K562 (cell line): Measurements from ENCODE around the gene DNASE2. TPM values are rescaled to one million over a fixed set of nuclear protein-coding genes. Genes with fewer than 3 reads are reported as not detected.

ENCODE experiments used
- ATAC-seq: fragments of 200-7000 bp; cut with Tn5 transposase; 3 replicates; pipeline ENCODE4 v1.9.1; 2020; ENCODE audit warnings: moderate library complexity
- BruUV-seq: library from RNA; stranded (reverse); fragments of 400-500 nt; replicated peaks from 2 replicates; lab custom pipeline; 2021; lab: Mats Ljungman, UMichigan
- CTCF ChIA-PET: fragments of 300-600 bp; formaldehyde crosslinking; extraction: SDS; loops from one replicate; lab custom pipeline; 2021; ENCODE audit warnings: low intra/inter-chr PET ratio; lab: Yijun Ruan, JAX
- POLR2A ChIA-PET: fragments of 300-600, 350-650 bp; sonication (Branson Sonifier 250); formaldehyde crosslinking; extraction: SDS; loops from one replicate; lab custom pipeline; 2021; ENCODE audit warnings: antibody characterized with exemption, inconsistent platforms; lab: Yijun Ruan, JAX
- DNase-seq, 4 experiments: peaks; one replicate each; pipeline versions ENCODE4 v3.0.0 to v3.0.0-alpha.2; 2011 to 2018; ENCODE audit warnings: low spot score in 3 of 4, mixed read lengths in 3 of 4; ENCODE audit errors: extremely low read depth in 1 of 4
- FAIRE-seq: peaks from 2 replicates; lab custom pipeline; 2011; peaks lifted over from hg19 to GRCh38; lab: Jason Lieb, UNC
- H2AFZ ChIP-seq: 2 replicates; pipeline ENCODE4 v1.6.0; 2011; ENCODE audit warnings: low read depth, low read length, control low read depth, inconsistent platforms
- H3K27ac ChIP-seq: fragments of 200-600 bp; 3 replicates; pipeline ENCODE4 v1.8.0; 2011; ENCODE audit warnings: low read depth, mild to moderate bottlenecking, control low read depth, inconsistent platforms, low read length, moderate library complexity, mixed read lengths; ENCODE audit errors: extremely low read depth
- H3K27me3 ChIP-seq, 2 experiments: fragments of 300-600 bp in 1 of 2; 2 replicates in 1 of 2; 3 replicates in 1 of 2; pipeline versions ENCODE4 v1.6.0 to v1.8.0; 2011; ENCODE audit warnings: inconsistent platforms in 2 of 2, low read length in 2 of 2, mild to moderate bottlenecking in 1 of 2, mixed read lengths in 1 of 2, moderate library complexity in 1 of 2; ENCODE audit not compliant: control insufficient read depth in 2 of 2, insufficient read depth in 2 of 2
- H3K36me3 ChIP-seq: fragments of 300-600 bp; 3 replicates; pipeline ENCODE4 v1.8.0; 2011; ENCODE audit warnings: mild to moderate bottlenecking, low read length, inconsistent platforms; ENCODE audit not compliant: control insufficient read depth, insufficient read depth
- H3K4me1 ChIP-seq, 2 experiments: fragments of 200-600 bp in 1 of 2; replicated peaks in 1 of 2; 2 replicates in 1 of 2; 3 replicates in 1 of 2; pipeline versions ENCODE4 v1.5.1 to v1.8.0; 2011; ENCODE audit warnings: inconsistent platforms in 2 of 2, low read length in 2 of 2, mild to moderate bottlenecking in 1 of 2, mixed read lengths in 1 of 2, moderate library complexity in 1 of 2; ENCODE audit not compliant: control insufficient read depth in 2 of 2, insufficient read depth in 2 of 2
- H3K4me2 ChIP-seq: 2 replicates; pipeline ENCODE4 v1.6.1; 2011; ENCODE audit warnings: low read length, control low read depth, inconsistent platforms, mixed read lengths; ENCODE audit not compliant: insufficient read depth
- H3K4me3 ChIP-seq: fragments of 200-600 bp; sonication (generic), shearing (Covaris generic); 2 replicates; pipeline ENCODE4 v1.5.1; 2016; ENCODE audit warnings: control low read depth, inconsistent platforms
- H3K79me2 ChIP-seq: fragments of 200-600 bp; 3 replicates; pipeline ENCODE4 v1.8.0; 2011; ENCODE audit warnings: low read length, inconsistent platforms; ENCODE audit not compliant: control insufficient read depth, insufficient read depth
- H3K9ac ChIP-seq, 2 experiments: 2 replicates each; pipeline versions ENCODE4 v1.6.0 to v1.6.1; 2011; ENCODE audit warnings: low read depth in 2 of 2, low read length in 2 of 2, control low read depth in 1 of 2, inconsistent platforms in 1 of 2, mild to moderate bottlenecking in 1 of 2, mixed read lengths in 1 of 2; ENCODE audit not compliant: insufficient read depth in 1 of 2
- H3K9me1 ChIP-seq: one replicate; pipeline ENCODE4 v1.6.0; 2011; ENCODE audit warnings: inconsistent platforms, mild to moderate bottlenecking, low read length, moderate library complexity; ENCODE audit not compliant: control insufficient read depth, insufficient read depth
- H3K9me3 ChIP-seq: replicated peaks from 2 replicates; pipeline ENCODE4 v1.5.1; 2011; ENCODE audit warnings: low read depth, low read length, inconsistent platforms; ENCODE audit not compliant: control insufficient read depth, insufficient read depth
- H4K20me1 ChIP-seq: replicated peaks from 2 replicates; pipeline ENCODE4 v1.6.1; 2011; ENCODE audit warnings: low read length, inconsistent platforms, mixed read lengths; ENCODE audit not compliant: control insufficient read depth, insufficient read depth
- CCAR2 ChIP-seq: fragments of 200-400 bp; formaldehyde crosslinking; IDR thresholded peaks from 2 replicates; pipeline ENCODE4 v1.6.1; 2017; ENCODE audit warnings: mild to moderate bottlenecking, low read depth, low read length
- ELF4 ChIP-seq: fragments of 450-650 bp; formaldehyde crosslinking; IDR thresholded peaks from 2 replicates; pipeline ENCODE4 v1.4.0; 2022; ENCODE audit warnings: missing genetic modification characterization
- LEF1 ChIP-seq: fragments of 450-650 bp; IDR thresholded peaks from 2 replicates; pipeline ENCODE4 v1.6.1; 2016; ENCODE audit warnings: mild to moderate bottlenecking
- MTA3 ChIP-seq: fragments of 450-650 bp; formaldehyde crosslinking; IDR thresholded peaks from 2 replicates; pipeline ENCODE4 v1.6.1; 2017; ENCODE audit warnings: mild to moderate bottlenecking, borderline replicate concordance
- OTX1 ChIP-seq: fragments of 450-650 bp; formaldehyde crosslinking; IDR thresholded peaks from 2 replicates; pipeline ENCODE4 v1.4.0; 2022; ENCODE audit warnings: mild to moderate bottlenecking
- ZBED1 ChIP-seq: IDR thresholded peaks from 2 replicates; pipeline ENCODE4 v1.6.1; 2014
- ZKSCAN8 ChIP-seq: fragments of 200-800 bp; sonication (Bioruptor generic); IDR thresholded peaks from 2 replicates; pipeline ENCODE4 v1.6.1; 2016; ENCODE audit warnings: missing genetic modification characterization, missing compliant biosample characterization
- ZNF121 ChIP-seq: sonication (generic); formaldehyde crosslinking; conservative IDR thresholded peaks from 2 replicates; pipeline ENCODE4 v1.8.0; 2022; ENCODE audit warnings: missing genetic modification reagents
- ZNF197 ChIP-seq: fragments of 200-800 bp; sonication (Bioruptor generic); IDR thresholded peaks from 2 replicates; pipeline ENCODE4 v1.6.1; 2016; ENCODE audit warnings: low read depth, missing genetic modification characterization, missing compliant biosample characterization
- WGBS: fragments of 100-300 bp; shearing (Covaris generic); methylation state at CpG from one replicate; pipeline ENCODE4 v1.1.6; 2016; ENCODE audit warnings: low coverage, mixed read lengths; ENCODE audit not compliant: insufficient coverage; ENCODE audit errors: missing lambda C conversion rate; 5-methylcytosine and 5-hydroxymethylcytosine counted together
- in situ Hi-C: fragments of 300-500 bp; cut with MboI; formaldehyde crosslinking; loops from 4 replicates; pipeline ENCODE4 v1.15.0; 2018; ENCODE audit warnings: inconsistent platforms, mixed read lengths
- intact Hi-C: fragments of 100-400 bp; cut with micrococcal nuclease; formaldehyde crosslinking; loops from 2 replicates; pipeline ENCODE4 v1.14.2; 2022
- polyA plus RNA-seq, 8 experiments: library from polyadenylated mRNA; depleted of rRNA in 4 of 8; stranded (reverse) in 5 of 8; unstranded in 3 of 8; fragments of >200 nt; fragmentation: Nextera tagmentation in 2 of 8; fragmentation: Illumina TruSeq in 1 of 8; extraction: Ambion mirVana in 2 of 8; extraction: Trizol in 1 of 8; gene quantifications; 2 replicates each; pipeline versions ENCODE4 v1.2.1 to v1.2.3, GENCODE V29; 2011 to 2014; ENCODE audit warnings: inconsistent platforms in 1 of 8, missing spikeins in 1 of 8
- total RNA-seq, 7 experiments: library from RNA; depleted of rRNA in 6 of 7; stranded (reverse); fragments of >200 nt in 6 of 7; fragmentation: Illumina TruSeq in 2 of 7; extraction: Trizol in 2 of 7; gene quantifications; 2 replicates each; pipeline versions ENCODE4 v1.2.1 to v1.2.3, GENCODE V29; 2011 to 2021; ENCODE audit warnings: low replicate concordance in 1 of 7
- TF ChIP-seq, protein P1 (sequence below), 2 experiments: fragments of 450-650 bp; conservative IDR thresholded peaks; 2 replicates each; pipeline ENCODE4 v1.6.1; 2017; ENCODE audit warnings: mild to moderate bottlenecking in 2 of 2, moderate library complexity in 2 of 2
- TF ChIP-seq, protein P2 (sequence below): fragments of 450-650 bp; IDR thresholded peaks from 2 replicates; pipeline ENCODE4 v1.6.1; 2014; ENCODE audit warnings: low read depth, mild to moderate bottlenecking, moderate library complexity, borderline replicate concordance
- TF ChIP-seq, protein P3 (sequence below), 2 experiments: fragments of 200-800 bp in 1 of 2; sonication (Bioruptor generic) in 1 of 2; sonication (generic) in 1 of 2; formaldehyde crosslinking in 1 of 2; IDR thresholded peaks in 1 of 2; conservative IDR thresholded peaks in 1 of 2; 2 replicates each; pipeline versions ENCODE4 v1.5.0 to v1.6.1; 2016 to 2020; ENCODE audit warnings: missing compliant biosample characterization in 1 of 2, missing genetic modification characterization in 1 of 2, missing genetic modification reagents in 1 of 2

The DNASE2 gene
- total and polyA plus RNA-seq, 9 of the 15 experiments (the other 6 are each of a cell fraction or from before 2014, with no cell fraction given), result 4.4 to 27.0 (median 20.2) TPM

DNA sequence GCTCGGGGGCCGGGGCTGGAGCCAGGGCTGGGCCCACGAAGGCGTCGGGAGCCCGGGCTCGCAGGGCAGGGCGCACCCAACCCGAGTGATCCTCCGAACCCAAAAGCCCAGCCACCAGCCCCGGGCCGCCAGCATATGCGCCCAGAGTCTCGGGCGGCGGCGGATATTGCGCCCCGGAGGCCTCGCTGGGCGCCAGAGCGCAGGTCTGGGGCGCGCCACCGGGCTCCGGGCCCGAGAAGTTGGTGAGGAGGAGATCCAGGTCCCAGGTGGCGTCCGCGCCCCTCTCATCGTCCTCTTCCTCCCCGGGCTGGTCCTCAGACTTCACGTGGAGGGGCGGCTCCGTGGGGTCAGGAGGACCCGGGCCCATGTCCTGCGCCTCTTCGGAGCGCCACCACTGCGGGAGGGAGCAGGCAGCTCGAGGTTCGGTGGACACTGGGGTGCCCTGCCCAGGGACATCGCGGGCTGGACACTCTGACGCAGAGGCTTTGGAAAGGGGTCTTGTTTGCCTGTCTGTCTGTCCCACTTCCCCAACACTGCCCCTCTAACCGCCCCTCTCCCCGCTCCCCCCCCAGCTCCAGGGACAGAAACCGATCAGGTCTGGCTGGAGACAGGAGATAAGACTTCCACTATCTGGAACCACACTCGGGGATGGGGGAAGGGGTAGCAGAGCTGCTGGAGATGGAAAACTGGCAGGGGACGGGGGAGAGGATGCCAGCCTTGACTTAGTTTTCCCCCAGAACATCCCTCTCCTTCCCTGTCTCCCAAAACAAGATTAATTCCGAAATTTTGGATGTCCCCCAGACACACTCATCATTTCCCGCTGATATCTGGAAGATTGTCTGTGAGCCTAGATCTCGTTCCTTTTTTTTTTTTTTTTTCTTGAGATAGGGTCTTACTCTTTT, 4.8 kb upstream of the DNASE2 start (continued):
- TF ChIP-seq, protein P1, sequence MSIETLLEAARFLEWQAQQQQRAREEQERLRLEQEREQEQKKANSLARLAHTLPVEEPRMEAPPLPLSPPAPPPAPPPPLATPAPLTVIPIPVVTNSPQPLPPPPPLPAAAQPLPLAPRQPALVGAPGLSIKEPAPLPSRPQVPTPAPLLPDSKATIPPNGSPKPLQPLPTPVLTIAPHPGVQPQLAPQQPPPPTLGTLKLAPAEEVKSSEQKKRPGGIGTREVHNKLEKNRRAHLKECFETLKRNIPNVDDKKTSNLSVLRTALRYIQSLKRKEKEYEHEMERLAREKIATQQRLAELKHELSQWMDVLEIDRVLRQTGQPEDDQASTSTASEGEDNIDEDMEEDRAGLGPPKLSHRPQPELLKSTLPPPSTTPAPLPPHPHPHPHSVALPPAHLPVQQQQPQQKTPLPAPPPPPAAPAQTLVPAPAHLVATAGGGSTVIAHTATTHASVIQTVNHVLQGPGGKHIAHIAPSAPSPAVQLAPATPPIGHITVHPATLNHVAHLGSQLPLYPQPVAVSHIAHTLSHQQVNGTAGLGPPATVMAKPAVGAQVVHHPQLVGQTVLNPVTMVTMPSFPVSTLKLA (conservative IDR thresholded peaks at IDR 0.05), result no peak
- TF ChIP-seq LEF1, result peak; percentile 86

DNA sequence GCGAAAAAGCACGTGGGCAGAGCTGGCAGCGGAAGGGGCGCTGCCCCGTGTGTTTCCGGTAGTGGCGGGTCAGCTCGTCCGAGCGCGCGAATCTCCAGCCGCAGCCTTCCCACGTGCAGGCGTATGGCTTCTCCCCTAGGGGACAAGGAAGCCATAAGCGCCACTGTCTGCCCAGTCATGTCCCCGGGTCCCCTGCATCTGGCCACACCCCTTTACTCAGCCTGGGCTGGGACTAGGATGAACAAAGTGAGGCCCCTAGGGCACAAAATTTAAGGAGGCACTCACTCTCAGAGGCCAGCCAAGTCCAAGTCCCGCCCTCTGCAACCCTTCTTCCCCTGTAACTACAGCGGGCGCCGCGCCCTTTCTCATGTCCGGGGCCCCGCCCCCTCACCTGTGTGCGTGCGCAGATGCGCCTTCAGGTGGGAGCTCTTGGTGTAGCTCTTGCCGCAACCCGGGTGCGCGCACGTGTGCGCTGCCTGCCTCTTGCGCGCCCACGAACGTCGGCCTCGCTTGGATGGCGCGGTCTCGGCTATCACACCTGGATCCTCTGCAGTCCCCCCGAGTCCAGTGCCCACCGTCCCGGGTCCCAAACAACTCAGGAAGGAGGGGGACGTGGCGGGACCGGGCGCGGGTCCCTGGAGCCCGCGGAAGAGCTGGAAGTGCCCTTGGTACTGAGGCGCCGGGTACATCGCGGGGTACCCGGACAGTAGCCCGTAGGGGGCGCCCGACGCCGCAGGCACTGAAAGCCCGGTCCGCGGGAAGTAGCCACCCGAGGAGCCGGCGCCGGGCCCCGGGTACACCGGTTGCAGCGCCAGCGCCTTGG, 3.9 kb upstream of the DNASE2 start:
- H3K27ac ChIP-seq, result peak overlapping the region; percentile 96
- peak overlapping the region; percentile 73 for H2AFZ ChIP-seq
- intact Hi-C loops, result loop anchor here (5.0 kb wide), 3 partner anchors 48 to 82 kb away; partner anchors contain the start of genes CALR, DAND5 and MAST1
- H4K20me1 ChIP-seq, result peaks cover 5% of the 10 kb centered on the region; the same call in 1 of the 2 replicates
- ATAC-seq (peak; percentile 75), FAIRE-seq (peak; percentile 91), DNase-seq (peak; percentile 90 to 99 (median 92))
- ChIA-PET CTCF (interaction anchor here (1.0 to 1.3 kb wide), 3 partner anchors 62 to 81 kb away, joined by 3 to 7 read pairs (median 6); no protein-coding TSS in a partner anchor), POLR2A (interaction anchor here (0.5 to 5.9 kb wide), 20 partner anchors 9 to 1245 kb away, joined by 3 to 37 read pairs (median 4); partner anchors contain the start of genes CALR, DAND5, GET3 and SYCE2)
- peak overlapping the region; percentile 100 for H3K4me2 ChIP-seq
- H3K9ac ChIP-seq, result peak overlapping the region; percentile 94 to 95
- in situ Hi-C loops, result no loop called here
- no peaks in the 10 kb centered on the region for H3K27me3 ChIP-seq
- H3K4me3 ChIP-seq, result peak overlapping the region; percentile 70
- peaks cover 45 to 90% of the 10 kb centered on the region in 2 experiments; a peak in 4 of 5 replicates for H3K4me1 ChIP-seq
- H3K9me1 ChIP-seq, result no peaks in the 10 kb centered on the region
- peaks cover 30% of the 10 kb centered on the region for H3K36me3 ChIP-seq
- H3K9me3 ChIP-seq, result no peaks in the 10 kb centered on the region
- peaks cover 75% of the 10 kb centered on the region for H3K79me2 ChIP-seq
- BruUV-seq, result no TSS peak
- under 1% methylated on average over 64 of the region's 73 CpGs for WGBS
- TF ChIP-seq OTX1 (CRISPR knock-in tag) (no peak), ZKSCAN8 (CRISPR knock-in tag) (peak; percentile 71; the same call in 1 of the 2 replicates), ZNF197 (CRISPR knock-in tag) (peak; percentile 80), CCAR2 (no peak), MTA3 (peak; percentile 94), ZNF121 (CRISPR knock-in tag) (no peak), ZBED1 (peak; percentile 13; the same call in 1 of the 2 replicates), ELF4 (CRISPR knock-in tag) (0 out of 2 replicates have a peak, but pooled peaks have one; percentile 50)
- TF ChIP-seq, protein P2, sequence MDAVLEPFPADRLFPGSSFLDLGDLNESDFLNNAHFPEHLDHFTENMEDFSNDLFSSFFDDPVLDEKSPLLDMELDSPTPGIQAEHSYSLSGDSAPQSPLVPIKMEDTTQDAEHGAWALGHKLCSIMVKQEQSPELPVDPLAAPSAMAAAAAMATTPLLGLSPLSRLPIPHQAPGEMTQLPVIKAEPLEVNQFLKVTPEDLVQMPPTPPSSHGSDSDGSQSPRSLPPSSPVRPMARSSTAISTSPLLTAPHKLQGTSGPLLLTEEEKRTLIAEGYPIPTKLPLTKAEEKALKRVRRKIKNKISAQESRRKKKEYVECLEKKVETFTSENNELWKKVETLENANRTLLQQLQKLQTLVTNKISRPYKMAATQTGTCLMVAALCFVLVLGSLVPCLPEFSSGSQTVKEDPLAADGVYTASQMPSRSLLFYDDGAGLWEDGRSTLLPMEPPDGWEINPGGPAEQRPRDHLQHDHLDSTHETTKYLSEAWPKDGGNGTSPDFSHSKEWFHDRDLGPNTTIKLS, result peak; percentile 62
- TF ChIP-seq, protein P3, sequence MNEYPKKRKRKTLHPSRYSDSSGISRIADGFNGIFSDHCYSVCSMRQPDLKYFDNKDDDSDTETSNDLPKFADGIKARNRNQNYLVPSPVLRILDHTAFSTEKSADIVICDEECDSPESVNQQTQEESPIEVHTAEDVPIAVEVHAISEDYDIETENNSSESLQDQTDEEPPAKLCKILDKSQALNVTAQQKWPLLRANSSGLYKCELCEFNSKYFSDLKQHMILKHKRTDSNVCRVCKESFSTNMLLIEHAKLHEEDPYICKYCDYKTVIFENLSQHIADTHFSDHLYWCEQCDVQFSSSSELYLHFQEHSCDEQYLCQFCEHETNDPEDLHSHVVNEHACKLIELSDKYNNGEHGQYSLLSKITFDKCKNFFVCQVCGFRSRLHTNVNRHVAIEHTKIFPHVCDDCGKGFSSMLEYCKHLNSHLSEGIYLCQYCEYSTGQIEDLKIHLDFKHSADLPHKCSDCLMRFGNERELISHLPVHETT (CRISPR knock-in tag; conservative IDR thresholded peaks at IDR 0.05 in 1 of 2, IDR thresholded peaks at IDR 0.05 in 1 of 2), result peak in 1 of 2 experiments; percentile 44; a peak in 2 of 4 replicates
